Measurements from ENCODE around the gene DNAJB13. TPM values are rescaled to one million over a fixed set of nuclear protein-coding genes. Genes with fewer than 3 reads are reported as not detected.

Gene DNAJB13
- total RNA-seq, 2 donors from 2014 or later: 1.8 TPM; not detected in 1

DNA sequence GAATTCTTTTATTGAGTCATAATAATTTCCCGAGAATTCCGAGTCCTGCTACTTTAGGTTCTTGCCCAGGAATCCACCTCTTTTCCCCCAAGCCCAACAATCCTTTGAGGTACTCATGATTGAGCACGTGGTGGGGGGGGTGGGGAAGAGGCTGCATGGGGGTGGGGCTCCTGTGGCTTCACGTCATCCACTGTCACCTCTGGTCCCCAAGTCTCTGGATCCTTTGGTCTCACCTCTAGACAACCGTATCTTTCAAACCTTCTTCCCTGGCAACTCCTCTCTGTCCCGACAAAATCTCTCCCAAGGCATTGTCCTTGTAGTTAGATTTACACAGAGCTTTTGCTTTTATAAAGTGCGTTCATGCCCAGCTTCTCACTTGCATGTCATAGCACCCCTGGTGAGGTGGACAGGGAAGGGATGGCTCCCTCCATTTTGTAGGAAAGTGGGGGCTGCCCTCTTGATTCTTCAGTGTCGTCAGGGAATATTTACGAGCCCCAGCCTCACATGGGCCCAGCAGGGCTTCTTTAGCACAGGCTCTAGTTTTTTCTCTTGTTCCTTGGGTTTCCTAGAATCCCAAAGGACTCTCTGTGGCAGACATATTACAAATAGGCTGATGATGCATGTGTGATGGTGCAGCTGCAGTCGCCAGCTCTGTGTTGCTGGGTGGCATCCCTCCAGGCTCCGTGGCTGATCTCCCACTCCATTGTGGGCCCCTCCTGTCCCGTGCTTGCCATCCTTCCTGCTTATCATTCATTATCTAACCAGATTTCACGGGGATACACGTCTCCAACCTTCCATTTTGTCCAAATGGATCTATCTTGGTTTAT lies 49.7 kb downstream of the DNAJB13 start:
- no peak for TF ChIP-seq CTCF (IDR thresholded peaks at IDR 0.05)
- no peaks in the 10 kb centered on the region for H3K27me3 ChIP-seq (replicated peaks; ENCODE audit: insufficient read depth)
- H3K9me3 ChIP-seq: no peaks in the 10 kb centered on the region
- H3K4me1 ChIP-seq (ENCODE audit: control insufficient read depth in 1 of 2, low read depth in 2 of 2): no peaks in the 10 kb centered on the region
- ATAC-seq (ENCODE audit: insufficient number of reproducible peaks, low FRiP score, low read depth): no peak
- DNase-seq (ENCODE audit: low spot score): no peak
- no peak overlapping the region for H3K4me3 ChIP-seq
- peaks cover 3% of the 10 kb centered on the region for H3K36me3 ChIP-seq
- H3K27ac ChIP-seq: no peak overlapping the region

DNA sequence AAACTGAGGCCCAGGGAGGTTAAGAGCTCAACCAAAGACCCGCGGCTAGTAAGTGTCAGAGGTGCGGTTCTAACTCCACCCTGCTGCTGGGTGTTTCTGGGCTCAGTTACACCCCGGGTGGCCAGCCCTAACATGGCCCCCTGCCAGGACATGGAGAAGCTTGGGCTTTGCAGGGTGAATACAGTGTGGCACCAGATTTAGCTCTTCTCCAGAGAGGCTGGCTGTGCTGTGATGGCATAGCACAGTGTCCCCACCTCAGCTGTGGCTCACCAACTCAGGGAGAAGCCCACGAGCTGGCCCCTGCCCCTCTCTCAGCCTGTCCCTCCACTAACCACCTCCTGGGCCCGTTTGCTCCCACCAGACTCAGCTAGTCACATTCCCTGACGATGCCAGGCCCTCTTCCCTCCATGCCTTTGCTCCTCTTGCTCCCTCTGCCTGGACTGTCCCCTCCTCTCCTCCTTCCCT lies 51.0 kb downstream of the DNAJB13 start:
- peaks cover 3% of the 10 kb centered on the region for H3K36me3 ChIP-seq
- H3K27me3 ChIP-seq (replicated peaks; ENCODE audit: insufficient read depth): no peaks in the 10 kb centered on the region
- no peak for DNase-seq (ENCODE audit: low spot score)
- no peak overlapping the region for H3K27ac ChIP-seq
- H3K9me3 ChIP-seq: no peaks in the 10 kb centered on the region
- H3K4me1 ChIP-seq (ENCODE audit: control insufficient read depth in 1 of 2, low read depth in 2 of 2): no peaks in the 10 kb centered on the region
- ATAC-seq (ENCODE audit: insufficient number of reproducible peaks, low FRiP score, low read depth): no peak
- H3K4me3 ChIP-seq: no peak overlapping the region
- TF ChIP-seq CTCF (IDR thresholded peaks at IDR 0.05): no peak

DNA sequence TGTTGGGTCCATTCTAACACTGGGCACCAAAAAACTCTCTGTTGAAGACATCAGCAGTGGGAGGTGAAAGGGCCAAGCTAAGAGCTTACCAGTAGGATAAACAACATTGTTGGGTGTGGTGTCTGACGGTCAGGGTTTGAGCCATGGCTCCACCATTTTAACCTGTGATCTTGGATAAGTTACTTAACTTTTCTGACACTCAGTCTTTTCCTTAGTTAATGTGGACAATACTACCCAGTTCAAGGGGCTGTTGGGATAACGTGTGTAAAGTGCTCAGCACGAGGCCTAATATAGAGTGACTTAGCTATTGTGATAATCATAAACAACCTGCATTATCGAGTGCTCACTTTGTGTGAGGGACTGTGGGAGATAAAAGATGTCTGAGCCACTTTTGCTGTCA lies 52.0 kb downstream of the DNAJB13 start:
- H3K9me3 ChIP-seq: no peaks in the 10 kb centered on the region
- no peak for TF ChIP-seq CTCF (IDR thresholded peaks at IDR 0.05)
- DNase-seq (ENCODE audit: low spot score): no peak
- no peaks in the 10 kb centered on the region for H3K4me1 ChIP-seq (ENCODE audit: control insufficient read depth in 1 of 2, low read depth in 2 of 2)
- no peak overlapping the region for H3K4me3 ChIP-seq
- peaks cover 3% of the 10 kb centered on the region for H3K36me3 ChIP-seq
- H3K27ac ChIP-seq: no peak overlapping the region
- ATAC-seq (ENCODE audit: insufficient number of reproducible peaks, low FRiP score, low read depth): no peak
- H3K27me3 ChIP-seq (replicated peaks; ENCODE audit: insufficient read depth): no peaks in the 10 kb centered on the region

- Histone ChIP-seq H3K36me3 (peaks cover 3% of the 10 kb centered on the region), H3K27me3 (replicated peaks; ENCODE audit: insufficient read depth) (no peaks in the 10 kb centered on the region), H3K9me3 (no peaks in the 10 kb centered on the region), H3K27ac (no peak overlapping the region), H3K4me1 (ENCODE audit: control insufficient read depth in 1 of 2, low read depth in 2 of 2) (no peaks in the 10 kb centered on the region), H3K4me3 (no peak overlapping the region)
- DNase-seq (ENCODE audit: low spot score): no peak
- no peak for TF ChIP-seq CTCF (IDR thresholded peaks at IDR 0.05)
- ATAC-seq (ENCODE audit: insufficient number of reproducible peaks, low FRiP score, low read depth): no peak
Observed at GRCh38 chr11:74004046-74004695, 53.3 kb downstream of the DNAJB13 start.

DNA sequence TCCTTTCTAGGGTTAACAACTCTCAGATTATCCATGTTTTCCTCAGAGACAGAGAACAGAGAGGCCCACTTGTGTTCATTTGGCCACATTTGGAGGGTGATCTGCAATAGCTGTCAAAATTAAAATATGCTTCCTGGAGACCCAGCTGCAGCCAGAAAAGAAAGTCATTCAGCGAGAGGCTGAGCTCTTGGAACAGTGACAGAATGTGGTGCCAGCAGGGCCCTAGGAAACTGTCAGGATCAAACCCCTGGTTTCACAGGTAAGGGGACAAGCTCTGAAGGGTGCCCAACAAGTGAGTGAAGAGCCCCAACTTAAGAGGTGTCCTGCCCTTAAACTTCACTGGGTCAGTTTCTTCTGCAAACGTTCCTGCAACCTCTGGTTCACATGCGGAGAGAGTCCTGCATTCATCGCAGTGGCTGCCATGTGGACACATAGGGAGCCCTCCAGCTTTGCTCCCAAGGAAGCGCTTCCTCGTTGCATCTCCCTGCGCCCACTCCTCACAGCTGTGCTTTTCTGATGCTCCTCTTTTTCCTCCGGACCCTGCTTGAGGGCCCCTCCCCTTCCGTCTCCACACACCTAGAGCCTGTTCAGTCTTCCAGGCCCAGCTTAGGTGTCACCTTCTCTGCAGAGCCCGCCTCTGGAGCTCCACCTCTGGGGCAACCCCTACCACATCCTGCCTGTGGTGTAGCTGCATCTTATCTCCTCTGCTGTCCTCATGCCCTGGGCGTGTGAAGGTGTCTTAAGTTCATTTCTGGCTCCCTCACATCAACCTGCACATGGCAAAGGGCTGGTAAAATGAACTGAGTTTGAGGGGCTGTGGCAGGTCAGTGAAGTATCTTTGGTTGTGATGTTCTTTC lies 54.2 kb downstream of the DNAJB13 start:
- H3K27me3 ChIP-seq (replicated peaks; ENCODE audit: insufficient read depth): no peaks in the 10 kb centered on the region
- TF ChIP-seq CTCF (IDR thresholded peaks at IDR 0.05): no peak
- no peak overlapping the region for H3K4me3 ChIP-seq
- H3K4me1 ChIP-seq (ENCODE audit: control insufficient read depth in 1 of 2, low read depth in 2 of 2): no peaks in the 10 kb centered on the region
- H3K9me3 ChIP-seq: no peaks in the 10 kb centered on the region
- H3K27ac ChIP-seq: no peak overlapping the region
- no peak for ATAC-seq (ENCODE audit: insufficient number of reproducible peaks, low FRiP score, low read depth)
- DNase-seq (ENCODE audit: low spot score): no peak
- peaks cover 3% of the 10 kb centered on the region for H3K36me3 ChIP-seq
